Measurements from ENCODE around the gene CCDC57. TPM values are rescaled to one million over a fixed set of nuclear protein-coding genes. Genes with fewer than 3 reads are reported as not detected.

Gene CCDC57
- total and polyA plus RNA-seq, 4 donors: 5.4 to 19.1 (median 11.7) TPM

- TF ChIP-seq, protein P1, sequence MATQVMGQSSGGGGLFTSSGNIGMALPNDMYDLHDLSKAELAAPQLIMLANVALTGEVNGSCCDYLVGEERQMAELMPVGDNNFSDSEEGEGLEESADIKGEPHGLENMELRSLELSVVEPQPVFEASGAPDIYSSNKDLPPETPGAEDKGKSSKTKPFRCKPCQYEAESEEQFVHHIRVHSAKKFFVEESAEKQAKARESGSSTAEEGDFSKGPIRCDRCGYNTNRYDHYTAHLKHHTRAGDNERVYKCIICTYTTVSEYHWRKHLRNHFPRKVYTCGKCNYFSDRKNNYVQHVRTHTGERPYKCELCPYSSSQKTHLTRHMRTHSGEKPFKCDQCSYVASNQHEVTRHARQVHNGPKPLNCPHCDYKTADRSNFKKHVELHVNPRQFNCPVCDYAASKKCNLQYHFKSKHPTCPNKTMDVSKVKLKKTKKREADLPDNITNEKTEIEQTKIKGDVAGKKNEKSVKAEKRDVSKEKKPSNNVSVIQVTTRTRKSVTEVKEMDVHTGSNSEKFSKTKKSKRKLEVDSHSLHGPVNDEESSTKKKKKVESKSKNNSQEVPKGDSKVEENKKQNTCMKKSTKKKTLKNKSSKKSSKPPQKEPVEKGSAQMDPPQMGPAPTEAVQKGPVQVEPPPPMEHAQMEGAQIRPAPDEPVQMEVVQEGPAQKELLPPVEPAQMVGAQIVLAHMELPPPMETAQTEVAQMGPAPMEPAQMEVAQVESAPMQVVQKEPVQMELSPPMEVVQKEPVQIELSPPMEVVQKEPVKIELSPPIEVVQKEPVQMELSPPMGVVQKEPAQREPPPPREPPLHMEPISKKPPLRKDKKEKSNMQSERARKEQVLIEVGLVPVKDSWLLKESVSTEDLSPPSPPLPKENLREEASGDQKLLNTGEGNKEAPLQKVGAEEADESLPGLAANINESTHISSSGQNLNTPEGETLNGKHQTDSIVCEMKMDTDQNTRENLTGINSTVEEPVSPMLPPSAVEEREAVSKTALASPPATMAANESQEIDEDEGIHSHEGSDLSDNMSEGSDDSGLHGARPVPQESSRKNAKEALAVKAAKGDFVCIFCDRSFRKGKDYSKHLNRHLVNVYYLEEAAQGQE (IDR thresholded peaks at IDR 0.05): no peak
- no peak for TF ChIP-seq EGR1 (IDR thresholded peaks at IDR 0.05; ENCODE audit: low read depth in 2 of 2)
Measured at GRCh38 chr17:82073446-82073845, 139.2 kb downstream of the CCDC57 start (continued).

DNA sequence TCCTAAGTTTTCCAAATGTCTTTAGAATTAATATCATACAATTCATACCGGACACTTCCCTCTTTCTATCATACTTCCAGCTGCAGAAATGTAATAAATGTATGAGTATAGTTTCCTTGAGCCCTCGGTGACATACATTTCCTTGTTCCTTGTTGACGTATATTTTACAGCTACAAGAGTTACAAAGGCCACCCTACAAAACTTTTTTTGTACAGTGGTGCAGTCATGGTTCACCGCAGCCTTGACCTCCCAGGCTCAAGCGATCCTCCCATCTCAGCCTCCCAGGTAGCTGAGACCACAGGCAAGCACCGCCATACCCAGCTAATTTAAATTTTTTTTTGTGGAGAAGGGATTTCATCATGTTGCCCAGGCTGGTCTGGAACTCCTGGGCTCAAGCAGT is 139.8 kb downstream of the CCDC57 start:
- no peak overlapping the region for H3K27ac ChIP-seq (ENCODE audit: low read depth in 1 of 2, low read length in 2 of 2)
- no peaks in the 10 kb centered on the region for H3K27me3 ChIP-seq (ENCODE audit: control insufficient read depth in 4 of 4, insufficient read depth in 4 of 4, low read length in 3 of 4)
- no peak overlapping the region for H3K9ac ChIP-seq (ENCODE audit: low read depth in 1 of 2, low read length in 2 of 2)
- peaks cover 0 to 3% (median 0%) of the 10 kb centered on the region in 4 donors for H3K4me1 ChIP-seq (ENCODE audit: control insufficient read depth in 4 of 4, insufficient read depth in 4 of 4, low read length in 3 of 4)
- DNase-seq (ENCODE audit: low spot score): no peak
- no peaks in the 10 kb centered on the region for H3K36me3 ChIP-seq (ENCODE audit: control insufficient read depth in 4 of 4, insufficient read depth in 3 of 4, low read depth in 1 of 4, low read length in 3 of 4)
- no peak overlapping the region for H3K4me3 ChIP-seq (ENCODE audit: low read depth in 1 of 3, low read length in 3 of 3)
- no peaks in the 10 kb centered on the region for H3K9me3 ChIP-seq (ENCODE audit: control insufficient read depth in 4 of 4, low read length in 3 of 4)
- TF ChIP-seq TAF1 (conservative IDR thresholded peaks at IDR 0.05) (no peak), NR2F2 (IDR thresholded peaks at IDR 0.05) (no peak), HNF4A (conservative IDR thresholded peaks at IDR 0.05) (no peak), JUND (IDR thresholded peaks at IDR 0.05) (no peak), EGR1 (IDR thresholded peaks at IDR 0.05; ENCODE audit: low read depth in 2 of 2) (no peak), YY1 (IDR thresholded peaks at IDR 0.05) (no peak), HNF4G (IDR thresholded peaks at IDR 0.05) (no peak), RAD21 (IDR thresholded peaks at IDR 0.05) (no peak), RXRA (IDR thresholded peaks at IDR 0.05) (no peak), FOXA2 (IDR thresholded peaks at IDR 0.05) (no peak), GABPA (IDR thresholded peaks at IDR 0.05 in 1 of 2, conservative IDR thresholded peaks at IDR 0.05 in 1 of 2) (no peak), FOXA1 (IDR thresholded peaks at IDR 0.05) (no peak)
- TF ChIP-seq, protein P2, sequence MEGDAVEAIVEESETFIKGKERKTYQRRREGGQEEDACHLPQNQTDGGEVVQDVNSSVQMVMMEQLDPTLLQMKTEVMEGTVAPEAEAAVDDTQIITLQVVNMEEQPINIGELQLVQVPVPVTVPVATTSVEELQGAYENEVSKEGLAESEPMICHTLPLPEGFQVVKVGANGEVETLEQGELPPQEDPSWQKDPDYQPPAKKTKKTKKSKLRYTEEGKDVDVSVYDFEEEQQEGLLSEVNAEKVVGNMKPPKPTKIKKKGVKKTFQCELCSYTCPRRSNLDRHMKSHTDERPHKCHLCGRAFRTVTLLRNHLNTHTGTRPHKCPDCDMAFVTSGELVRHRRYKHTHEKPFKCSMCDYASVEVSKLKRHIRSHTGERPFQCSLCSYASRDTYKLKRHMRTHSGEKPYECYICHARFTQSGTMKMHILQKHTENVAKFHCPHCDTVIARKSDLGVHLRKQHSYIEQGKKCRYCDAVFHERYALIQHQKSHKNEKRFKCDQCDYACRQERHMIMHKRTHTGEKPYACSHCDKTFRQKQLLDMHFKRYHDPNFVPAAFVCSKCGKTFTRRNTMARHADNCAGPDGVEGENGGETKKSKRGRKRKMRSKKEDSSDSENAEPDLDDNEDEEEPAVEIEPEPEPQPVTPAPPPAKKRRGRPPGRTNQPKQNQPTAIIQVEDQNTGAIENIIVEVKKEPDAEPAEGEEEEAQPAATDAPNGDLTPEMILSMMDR (IDR thresholded peaks at IDR 0.05; ENCODE audit: low read depth, low read length, missing input control): no peak
- TF ChIP-seq, protein P3, sequence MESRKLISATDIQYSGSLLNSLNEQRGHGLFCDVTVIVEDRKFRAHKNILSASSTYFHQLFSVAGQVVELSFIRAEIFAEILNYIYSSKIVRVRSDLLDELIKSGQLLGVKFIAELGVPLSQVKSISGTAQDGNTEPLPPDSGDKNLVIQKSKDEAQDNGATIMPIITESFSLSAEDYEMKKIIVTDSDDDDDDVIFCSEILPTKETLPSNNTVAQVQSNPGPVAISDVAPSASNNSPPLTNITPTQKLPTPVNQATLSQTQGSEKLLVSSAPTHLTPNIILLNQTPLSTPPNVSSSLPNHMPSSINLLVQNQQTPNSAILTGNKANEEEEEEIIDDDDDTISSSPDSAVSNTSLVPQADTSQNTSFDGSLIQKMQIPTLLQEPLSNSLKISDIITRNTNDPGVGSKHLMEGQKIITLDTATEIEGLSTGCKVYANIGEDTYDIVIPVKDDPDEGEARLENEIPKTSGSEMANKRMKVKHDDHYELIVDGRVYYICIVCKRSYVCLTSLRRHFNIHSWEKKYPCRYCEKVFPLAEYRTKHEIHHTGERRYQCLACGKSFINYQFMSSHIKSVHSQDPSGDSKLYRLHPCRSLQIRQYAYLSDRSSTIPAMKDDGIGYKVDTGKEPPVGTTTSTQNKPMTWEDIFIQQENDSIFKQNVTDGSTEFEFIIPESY (IDR thresholded peaks at IDR 0.05): no peak
- TF ChIP-seq, protein P4, sequence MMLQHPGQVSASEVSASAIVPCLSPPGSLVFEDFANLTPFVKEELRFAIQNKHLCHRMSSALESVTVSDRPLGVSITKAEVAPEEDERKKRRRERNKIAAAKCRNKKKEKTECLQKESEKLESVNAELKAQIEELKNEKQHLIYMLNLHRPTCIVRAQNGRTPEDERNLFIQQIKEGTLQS (IDR thresholded peaks at IDR 0.05): no peak
- TF ChIP-seq, protein P5, sequence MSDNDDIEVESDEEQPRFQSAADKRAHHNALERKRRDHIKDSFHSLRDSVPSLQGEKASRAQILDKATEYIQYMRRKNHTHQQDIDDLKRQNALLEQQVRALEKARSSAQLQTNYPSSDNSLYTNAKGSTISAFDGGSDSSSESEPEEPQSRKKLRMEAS (IDR thresholded peaks at IDR 0.05): no peak
- 82% methylated on average over 6 of the region's 6 CpGs for WGBS

Measured in liver (tissue), 9 donors.